BE2C (cell line): ENCODE measurements around the gene CNIH4.

Source experiments
- DNase-seq: peaks from one replicate; pipeline ENCODE4 v3.0.0-alpha.2; 2020
- H3K27me3 ChIP-seq: fragments of 250-450 bp; sonication (Bioruptor Pico); 2 replicates; pipeline ENCODE4 v1.5.1; 2020; ENCODE audit warnings: mild to moderate bottlenecking
- H3K36me3 ChIP-seq: fragments of 250-450 bp; sonication (Bioruptor Pico); 2 replicates; pipeline ENCODE4 v1.5.1; 2020; ENCODE audit warnings: mild to moderate bottlenecking
- H3K4me1 ChIP-seq: fragments of 250-450 bp; sonication (Bioruptor Pico); 2 replicates; pipeline ENCODE4 v1.5.1; 2020
- H3K4me3 ChIP-seq: 2 replicates; pipeline ENCODE4 v1.5.1; 2011; ENCODE audit warnings: low read depth, low read length
- H3K9me3 ChIP-seq: fragments of 250-450 bp; sonication (Bioruptor Pico); 2 replicates; pipeline ENCODE4 v1.5.1; 2020
- CTCF ChIP-seq: IDR thresholded peaks from 2 replicates; pipeline ENCODE4 v1.5.1; 2012; ENCODE audit warnings: mild to moderate bottlenecking, low read depth, low read length

Gene CNIH4

GRCh38 chr1:224405604-224405970 lies 48.9 kb downstream of the CNIH4 start:
- Histone ChIP-seq H3K36me3 (peaks cover 73% of the 10 kb centered on the region), H3K4me3 (no peak overlapping the region), H3K9me3 (no peaks in the 10 kb centered on the region), H3K4me1 (no peaks in the 10 kb centered on the region), H3K27me3 (no peaks in the 10 kb centered on the region)
- TF ChIP-seq CTCF, result no peak
- no peak for DNase-seq

GRCh38 chr1:224406216-224406615 lies 49.5 kb downstream of the CNIH4 start:
- no peak for DNase-seq
- Histone ChIP-seq H3K9me3 (no peaks in the 10 kb centered on the region), H3K36me3 (peaks cover 72% of the 10 kb centered on the region), H3K4me1 (no peaks in the 10 kb centered on the region), H3K27me3 (no peaks in the 10 kb centered on the region), H3K4me3 (no peak overlapping the region)
- no peak for TF ChIP-seq CTCF

GRCh38 chr1:224407571-224408293 lies 51.1 kb downstream of the CNIH4 start:
- no peak for DNase-seq
- Histone ChIP-seq H3K4me1 (no peaks in the 10 kb centered on the region), H3K27me3 (no peaks in the 10 kb centered on the region), H3K4me3 (no peak overlapping the region), H3K36me3 (peaks cover 70% of the 10 kb centered on the region), H3K9me3 (no peaks in the 10 kb centered on the region)
- TF ChIP-seq CTCF, result no peak

GRCh38 chr1:224408294-224408590 lies 51.6 kb downstream of the CNIH4 start:
- Histone ChIP-seq H3K9me3 (no peaks in the 10 kb centered on the region), H3K36me3 (peaks cover 68% of the 10 kb centered on the region), H3K27me3 (no peaks in the 10 kb centered on the region), H3K4me3 (no peak overlapping the region), H3K4me1 (no peaks in the 10 kb centered on the region)
- DNase-seq, result no peak
- TF ChIP-seq CTCF, result no peak

- no peak for DNase-seq
- Histone ChIP-seq H3K4me1 (no peaks in the 10 kb centered on the region), H3K36me3 (peaks cover 48% of the 10 kb centered on the region), H3K27me3 (no peaks in the 10 kb centered on the region), H3K9me3 (no peaks in the 10 kb centered on the region), H3K4me3 (no peak overlapping the region)
- TF ChIP-seq CTCF, result no peak
Observed at GRCh38 chr1:224411766-224412165, 55.1 kb downstream of the CNIH4 start.

- Histone ChIP-seq H3K4me3 (no peak overlapping the region), H3K27me3 (no peaks in the 10 kb centered on the region), H3K4me1 (no peaks in the 10 kb centered on the region), H3K36me3 (peaks cover 91% of the 10 kb centered on the region), H3K9me3 (no peaks in the 10 kb centered on the region)
- TF ChIP-seq CTCF, result no peak
- no peak for DNase-seq
Observed at GRCh38 chr1:224420106-224420505, 63.4 kb downstream of the CNIH4 start.
